Measurements from ENCODE around the gene PSME1.

GRCh38 chr14:24103451-24103850 lies 32.5 kb upstream of the PSME1 start:
- TF ChIP-seq CTCF (conservative IDR thresholded peaks at IDR 0.05) (no peak), ZFX (IDR thresholded peaks at IDR 0.05) (no peak)

Data from C4-2B (cell line).